ENCODE results near the gene PRDM11. TPM values are rescaled to one million over a fixed set of nuclear protein-coding genes. Genes with fewer than 3 reads are reported as not detected.
A peak's percentile ranks its signal among the peaks of the same experiment; 100 is the strongest.

PRDM11 gene
- total and polyA plus RNA-seq, 4 donors: 3.7 to 35.1 (median 14.1) TPM

DNA sequence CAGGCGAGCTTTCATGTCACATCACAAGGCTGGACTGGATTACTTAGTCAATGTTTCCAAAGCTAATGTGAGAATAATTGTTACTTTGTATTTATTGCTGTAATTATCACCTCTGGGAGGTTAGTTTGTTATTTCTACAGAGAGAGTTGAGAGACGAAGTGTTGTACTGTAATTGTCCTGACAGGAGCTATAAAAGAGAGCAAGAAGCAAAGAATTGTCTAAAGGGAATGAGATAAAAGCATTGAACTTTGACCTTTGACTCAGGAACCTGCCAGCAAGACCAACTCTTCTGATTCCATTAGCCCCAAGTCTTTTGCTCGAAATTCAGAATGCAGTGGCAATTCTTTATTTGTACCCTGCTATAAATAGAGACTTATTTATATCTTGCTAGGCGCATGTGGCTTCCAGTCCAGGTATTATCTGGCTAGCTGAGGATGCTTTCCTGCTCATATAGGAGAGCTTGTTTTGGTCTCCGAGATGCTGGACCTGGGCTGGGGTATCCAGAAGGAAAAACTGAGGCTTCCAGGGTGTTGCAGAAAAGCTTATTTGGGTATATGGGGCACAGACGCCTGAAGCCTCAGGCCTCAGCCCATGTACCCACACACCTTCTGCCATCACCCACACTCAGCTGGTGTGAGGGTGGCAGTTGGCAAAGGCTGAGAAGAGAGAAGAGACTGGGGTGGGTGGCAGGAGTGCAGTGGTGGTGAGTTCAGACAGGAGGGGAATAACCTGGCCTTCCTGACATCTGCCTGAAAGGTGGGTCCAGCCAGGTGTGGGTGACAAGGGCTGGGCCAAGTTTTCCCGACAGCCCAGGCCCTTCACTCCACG lies 99.0 kb downstream of the PRDM11 start:
- 89 to 94% methylated on average over 8 of the region's 8 CpGs for WGBS, 2 donors
- Histone ChIP-seq H3K27me3 (ENCODE audit: control insufficient read depth in 3 of 3, insufficient read depth in 3 of 3, low read length in 2 of 3) (no peaks in the 10 kb centered on the region), H3K4me1 (ENCODE audit: control insufficient read depth in 5 of 5, insufficient read depth in 5 of 5, low read length in 5 of 5) (peaks cover 0 to 8% (median 0%) of the 10 kb centered on the region in 5 donors), H3K4me3 (no peak overlapping the region), H3K9me3 (ENCODE audit: control insufficient read depth in 4 of 4, insufficient read depth in 3 of 4, low read length in 3 of 4) (no peaks in the 10 kb centered on the region), H3K36me3 (ENCODE audit: control insufficient read depth in 4 of 4, insufficient read depth in 4 of 4, low read length in 4 of 4) (no peaks in the 10 kb centered on the region), H3K27ac (ENCODE audit: low read depth in 1 of 2, low read length in 1 of 2) (no peak overlapping the region), H3K9ac (ENCODE audit: insufficient read depth in 1 of 2, low read length in 2 of 2) (no peak overlapping the region)
- ATAC-seq (ENCODE audit: insufficient read depth, low FRiP score) (no peak), DNase-seq (no peak)
- no peak for TF ChIP-seq CTCF (IDR thresholded peaks at IDR 0.05; ENCODE audit: control extremely low read depth, extremely low read depth)

- H3K27ac ChIP-seq (ENCODE audit: low read depth in 1 of 2, low read length in 1 of 2): no peak overlapping the region
- DNase-seq (no peak), ATAC-seq (ENCODE audit: insufficient read depth, low FRiP score) (no peak)
- no peak overlapping the region for H3K9ac ChIP-seq (ENCODE audit: insufficient read depth in 1 of 2, low read length in 2 of 2)
- WGBS, 2 donors: 94 to 98% methylated on average over 8 of the region's 8 CpGs
- no peaks in the 10 kb centered on the region for H3K27me3 ChIP-seq (ENCODE audit: control insufficient read depth in 3 of 3, insufficient read depth in 3 of 3, low read length in 2 of 3)
- no peak for TF ChIP-seq CTCF (IDR thresholded peaks at IDR 0.05; ENCODE audit: control extremely low read depth, extremely low read depth)
- H3K4me3 ChIP-seq: no peak overlapping the region
- no peaks in the 10 kb centered on the region for H3K9me3 ChIP-seq (ENCODE audit: control insufficient read depth in 4 of 4, insufficient read depth in 3 of 4, low read length in 3 of 4)
- no peaks in the 10 kb centered on the region for H3K36me3 ChIP-seq (ENCODE audit: control insufficient read depth in 4 of 4, insufficient read depth in 4 of 4, low read length in 4 of 4)
- H3K4me1 ChIP-seq (ENCODE audit: control insufficient read depth in 5 of 5, insufficient read depth in 5 of 5, low read length in 5 of 5): peaks cover 0 to 14% (median 0%) of the 10 kb centered on the region in 5 donors
Observed at GRCh38 chr11:45246241-45246640, 99.8 kb downstream of the PRDM11 start.

- Histone ChIP-seq H3K4me1 (ENCODE audit: control insufficient read depth in 5 of 5, insufficient read depth in 5 of 5, low read length in 5 of 5) (peaks cover 0 to 14% (median 0%) of the 10 kb centered on the region in 5 donors), H3K36me3 (ENCODE audit: control insufficient read depth in 4 of 4, insufficient read depth in 4 of 4, low read length in 4 of 4) (no peaks in the 10 kb centered on the region), H3K9ac (ENCODE audit: insufficient read depth in 1 of 2, low read length in 2 of 2) (no peak overlapping the region), H3K4me3 (no peak overlapping the region), H3K27me3 (ENCODE audit: control insufficient read depth in 3 of 3, insufficient read depth in 3 of 3, low read length in 2 of 3) (no peaks in the 10 kb centered on the region), H3K27ac (ENCODE audit: low read depth in 1 of 2, low read length in 1 of 2) (no peak overlapping the region), H3K9me3 (ENCODE audit: control insufficient read depth in 4 of 4, insufficient read depth in 3 of 4, low read length in 3 of 4) (no peaks in the 10 kb centered on the region)
- WGBS, 2 donors: 53 to 62% methylated on average over 2 of the region's 2 CpGs
- DNase-seq: peak in 2 of 3 donors; percentile 34 to 39
- no peak for TF ChIP-seq CTCF (IDR thresholded peaks at IDR 0.05; ENCODE audit: control extremely low read depth, extremely low read depth)
- no peak for ATAC-seq (ENCODE audit: insufficient read depth, low FRiP score)
Observed at GRCh38 chr11:45247433-45247832, 101.0 kb downstream of the PRDM11 start.
